ENCODE results near the gene FAM186B. TPM values are rescaled to one million over a fixed set of nuclear protein-coding genes. Genes with fewer than 3 reads are reported as not detected.

The FAM186B gene
- polyA plus RNA-seq, 1 of the 3 experiments (the other 2 are of a cell fraction) = 0.16 TPM

DNA sequence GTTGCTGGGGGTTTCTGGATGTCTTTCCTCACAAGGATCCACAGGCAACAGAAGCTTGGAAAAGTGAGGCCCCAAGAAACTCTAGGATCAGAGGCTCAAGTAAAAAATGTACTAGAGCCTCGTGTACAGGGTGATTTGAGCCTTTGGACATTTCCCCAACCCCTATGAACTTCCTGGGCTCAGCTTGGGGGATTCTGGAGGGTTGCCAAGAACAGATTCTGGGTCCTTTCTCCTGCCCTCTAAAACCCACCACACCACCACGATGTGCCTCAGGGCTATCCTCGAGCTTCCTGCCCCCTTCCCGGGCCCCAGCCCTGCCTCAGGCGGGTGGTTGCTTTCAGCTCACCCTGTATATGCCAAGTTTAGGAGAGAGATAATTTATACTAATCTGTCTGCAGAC lies 583 bp downstream of the FAM186B start:
- no peak for TF ChIP-seq TAF1 (IDR thresholded peaks at IDR 0.05; ENCODE audit: borderline replicate concordance, low read depth, low read length)
- no peak for TF ChIP-seq ELF1 (IDR thresholded peaks at IDR 0.05)
- TF ChIP-seq TEAD4 (IDR thresholded peaks at IDR 0.05; ENCODE audit: borderline replicate concordance, insufficient read depth) = no peak
- no peak for TF ChIP-seq POLR2AphosphoS5 (IDR thresholded peaks at IDR 0.05; ENCODE audit: low read depth, low read length)
- TF ChIP-seq, protein P1, sequence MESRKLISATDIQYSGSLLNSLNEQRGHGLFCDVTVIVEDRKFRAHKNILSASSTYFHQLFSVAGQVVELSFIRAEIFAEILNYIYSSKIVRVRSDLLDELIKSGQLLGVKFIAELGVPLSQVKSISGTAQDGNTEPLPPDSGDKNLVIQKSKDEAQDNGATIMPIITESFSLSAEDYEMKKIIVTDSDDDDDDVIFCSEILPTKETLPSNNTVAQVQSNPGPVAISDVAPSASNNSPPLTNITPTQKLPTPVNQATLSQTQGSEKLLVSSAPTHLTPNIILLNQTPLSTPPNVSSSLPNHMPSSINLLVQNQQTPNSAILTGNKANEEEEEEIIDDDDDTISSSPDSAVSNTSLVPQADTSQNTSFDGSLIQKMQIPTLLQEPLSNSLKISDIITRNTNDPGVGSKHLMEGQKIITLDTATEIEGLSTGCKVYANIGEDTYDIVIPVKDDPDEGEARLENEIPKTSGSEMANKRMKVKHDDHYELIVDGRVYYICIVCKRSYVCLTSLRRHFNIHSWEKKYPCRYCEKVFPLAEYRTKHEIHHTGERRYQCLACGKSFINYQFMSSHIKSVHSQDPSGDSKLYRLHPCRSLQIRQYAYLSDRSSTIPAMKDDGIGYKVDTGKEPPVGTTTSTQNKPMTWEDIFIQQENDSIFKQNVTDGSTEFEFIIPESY (IDR thresholded peaks at IDR 0.05; ENCODE audit: borderline replicate concordance, low read depth) = no peak
- TF ChIP-seq, protein P2, sequence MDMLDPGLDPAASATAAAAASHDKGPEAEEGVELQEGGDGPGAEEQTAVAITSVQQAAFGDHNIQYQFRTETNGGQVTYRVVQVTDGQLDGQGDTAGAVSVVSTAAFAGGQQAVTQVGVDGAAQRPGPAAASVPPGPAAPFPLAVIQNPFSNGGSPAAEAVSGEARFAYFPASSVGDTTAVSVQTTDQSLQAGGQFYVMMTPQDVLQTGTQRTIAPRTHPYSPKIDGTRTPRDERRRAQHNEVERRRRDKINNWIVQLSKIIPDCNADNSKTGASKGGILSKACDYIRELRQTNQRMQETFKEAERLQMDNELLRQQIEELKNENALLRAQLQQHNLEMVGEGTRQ (IDR thresholded peaks at IDR 0.05; ENCODE audit: borderline replicate concordance, low read depth, low read length) = no peak
- no peak for TF ChIP-seq RXRA (IDR thresholded peaks at IDR 0.05; ENCODE audit: borderline replicate concordance, low read depth)
- TF ChIP-seq MEF2A (IDR thresholded peaks at IDR 0.05; ENCODE audit: borderline replicate concordance, low read depth) = no peak
- no peak for TF ChIP-seq GATA2 (CRISPR knock-in tag; IDR thresholded peaks at IDR 0.05)
- no peak for TF ChIP-seq NFIC (IDR thresholded peaks at IDR 0.05; ENCODE audit: borderline replicate concordance)
- TF ChIP-seq EP300 (IDR thresholded peaks at IDR 0.05; ENCODE audit: borderline replicate concordance in 1 of 2, low read depth in 1 of 2, low read length in 1 of 2) = no peak
- TF ChIP-seq FOSL2 (IDR thresholded peaks at IDR 0.05; ENCODE audit: borderline replicate concordance, low read depth) = no peak
- TF ChIP-seq, protein P3, sequence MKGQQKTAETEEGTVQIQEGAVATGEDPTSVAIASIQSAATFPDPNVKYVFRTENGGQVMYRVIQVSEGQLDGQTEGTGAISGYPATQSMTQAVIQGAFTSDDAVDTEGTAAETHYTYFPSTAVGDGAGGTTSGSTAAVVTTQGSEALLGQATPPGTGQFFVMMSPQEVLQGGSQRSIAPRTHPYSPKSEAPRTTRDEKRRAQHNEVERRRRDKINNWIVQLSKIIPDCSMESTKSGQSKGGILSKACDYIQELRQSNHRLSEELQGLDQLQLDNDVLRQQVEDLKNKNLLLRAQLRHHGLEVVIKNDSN (IDR thresholded peaks at IDR 0.05; ENCODE audit: borderline replicate concordance, low read depth) = no peak
- CTCF ChIA-PET = interaction anchor here (1.0 to 1.8 kb wide), 3 partner anchors 19 to 136 kb away, joined by 3 to 5 read pairs (median 3); partner anchors contain the start of genes PRPF40B and TMBIM6
- H4K20me1 ChIP-seq (ENCODE audit: insufficient read depth) = no peaks in the 10 kb centered on the region
- H3K9ac ChIP-seq = no peak overlapping the region
- H3K27ac ChIP-seq (ENCODE audit: low read depth in 2 of 2, low read length in 1 of 2) = no peak overlapping the region; a peak in 1 of 4 replicates
- no peak overlapping the region for H3K4me3 ChIP-seq (ENCODE audit: low read depth in 2 of 2, low read length in 1 of 2)
- H3K79me2 ChIP-seq (ENCODE audit: insufficient read depth) = no peaks in the 10 kb centered on the region
- POLR2A ChIA-PET = no interaction called here
- no peak overlapping the region for H2AFZ ChIP-seq (ENCODE audit: low read depth)
- 86% methylated on average over 5 of the region's 5 CpGs for WGBS (ENCODE audit: low lambda C conversion rate)
- H3F3A ChIP-seq (replicated peaks; ENCODE audit: insufficient read depth) = no peaks in the 10 kb centered on the region
- H3K4me2 ChIP-seq = no peak overlapping the region
- no peak for DNase-seq
- H3K36me3 ChIP-seq (replicated peaks in 1 of 2; ENCODE audit: control insufficient read depth in 1 of 2, insufficient read depth in 2 of 2, low read length in 1 of 2) = peaks cover 4% of the 10 kb centered on the region in 2 experiments
- H3K27me3 ChIP-seq (ENCODE audit: insufficient read depth) = no peaks in the 10 kb centered on the region
- peaks cover 0 to 2% of the 10 kb centered on the region in 2 experiments; a peak in 1 of 4 replicates for H3K4me1 ChIP-seq (ENCODE audit: control insufficient read depth in 1 of 2, insufficient read depth in 2 of 2, low read depth in 1 of 2, low read length in 1 of 2)
- no peaks in the 10 kb centered on the region for H3K9me3 ChIP-seq
- no peaks in the 10 kb centered on the region for H3K9me2 ChIP-seq

DNA sequence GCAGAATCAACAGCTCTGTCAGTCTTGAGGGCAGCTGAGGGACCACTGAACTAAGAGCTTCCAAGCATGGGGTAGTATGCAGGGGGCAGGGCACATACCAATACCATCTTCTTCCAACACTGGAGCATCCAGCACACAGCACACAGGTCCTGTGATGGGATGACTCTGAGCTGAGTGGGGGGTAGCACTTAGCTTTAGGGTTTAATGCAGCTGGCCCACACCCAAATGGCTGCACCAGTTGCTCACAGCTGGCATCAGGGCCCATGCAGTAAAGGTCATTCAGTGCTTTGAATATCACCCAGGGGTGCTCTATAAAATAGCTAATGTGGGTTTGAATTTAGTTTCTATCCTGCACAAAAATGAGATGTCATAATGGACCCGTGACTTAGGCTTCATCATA lies 1.7 kb downstream of the FAM186B start:
- DNase-seq = no peak
- ChIA-PET POLR2A (no interaction called here), CTCF (interaction anchor here (1.0 to 2.5 kb wide), 4 partner anchors 20 to 246 kb away, joined by 3 to 10 read pairs (median 8); partner anchors contain the start of genes PRPF40B and TMBIM6)
- H2AFZ ChIP-seq (ENCODE audit: low read depth) = no peak overlapping the region
- WGBS (ENCODE audit: low lambda C conversion rate) = 86% methylated on average over 1 of the region's 1 CpG
- no peaks in the 10 kb centered on the region for H3F3A ChIP-seq (replicated peaks; ENCODE audit: insufficient read depth)
- H4K20me1 ChIP-seq (ENCODE audit: insufficient read depth) = no peaks in the 10 kb centered on the region
- no peaks in the 10 kb centered on the region for H3K9me3 ChIP-seq
- no peak overlapping the region for H3K4me3 ChIP-seq (ENCODE audit: low read depth in 2 of 2, low read length in 1 of 2)
- TF ChIP-seq TAF1 (IDR thresholded peaks at IDR 0.05; ENCODE audit: borderline replicate concordance, low read depth, low read length) (no peak), TEAD4 (IDR thresholded peaks at IDR 0.05; ENCODE audit: borderline replicate concordance, insufficient read depth) (no peak), GATA2 (CRISPR knock-in tag; IDR thresholded peaks at IDR 0.05) (no peak), GABPA (IDR thresholded peaks at IDR 0.05; ENCODE audit: low read depth) (no peak), NRF1 (IDR thresholded peaks at IDR 0.05; ENCODE audit: low read depth, low read length) (no peak), EZH2phosphoT487 (IDR thresholded peaks at IDR 0.05; ENCODE audit: borderline replicate concordance, low read depth) (no peak), YY1 (IDR thresholded peaks at IDR 0.05; ENCODE audit: low read depth) (no peak), CHD2 (IDR thresholded peaks at IDR 0.05; ENCODE audit: low read length, partially characterized antibody) (no peak)
- TF ChIP-seq, protein P4, sequence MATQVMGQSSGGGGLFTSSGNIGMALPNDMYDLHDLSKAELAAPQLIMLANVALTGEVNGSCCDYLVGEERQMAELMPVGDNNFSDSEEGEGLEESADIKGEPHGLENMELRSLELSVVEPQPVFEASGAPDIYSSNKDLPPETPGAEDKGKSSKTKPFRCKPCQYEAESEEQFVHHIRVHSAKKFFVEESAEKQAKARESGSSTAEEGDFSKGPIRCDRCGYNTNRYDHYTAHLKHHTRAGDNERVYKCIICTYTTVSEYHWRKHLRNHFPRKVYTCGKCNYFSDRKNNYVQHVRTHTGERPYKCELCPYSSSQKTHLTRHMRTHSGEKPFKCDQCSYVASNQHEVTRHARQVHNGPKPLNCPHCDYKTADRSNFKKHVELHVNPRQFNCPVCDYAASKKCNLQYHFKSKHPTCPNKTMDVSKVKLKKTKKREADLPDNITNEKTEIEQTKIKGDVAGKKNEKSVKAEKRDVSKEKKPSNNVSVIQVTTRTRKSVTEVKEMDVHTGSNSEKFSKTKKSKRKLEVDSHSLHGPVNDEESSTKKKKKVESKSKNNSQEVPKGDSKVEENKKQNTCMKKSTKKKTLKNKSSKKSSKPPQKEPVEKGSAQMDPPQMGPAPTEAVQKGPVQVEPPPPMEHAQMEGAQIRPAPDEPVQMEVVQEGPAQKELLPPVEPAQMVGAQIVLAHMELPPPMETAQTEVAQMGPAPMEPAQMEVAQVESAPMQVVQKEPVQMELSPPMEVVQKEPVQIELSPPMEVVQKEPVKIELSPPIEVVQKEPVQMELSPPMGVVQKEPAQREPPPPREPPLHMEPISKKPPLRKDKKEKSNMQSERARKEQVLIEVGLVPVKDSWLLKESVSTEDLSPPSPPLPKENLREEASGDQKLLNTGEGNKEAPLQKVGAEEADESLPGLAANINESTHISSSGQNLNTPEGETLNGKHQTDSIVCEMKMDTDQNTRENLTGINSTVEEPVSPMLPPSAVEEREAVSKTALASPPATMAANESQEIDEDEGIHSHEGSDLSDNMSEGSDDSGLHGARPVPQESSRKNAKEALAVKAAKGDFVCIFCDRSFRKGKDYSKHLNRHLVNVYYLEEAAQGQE (IDR thresholded peaks at IDR 0.05; ENCODE audit: low read depth, low read length) = no peak
- no peak overlapping the region for H3K4me2 ChIP-seq
- H3K9ac ChIP-seq = no peak overlapping the region
- peaks cover 4% of the 10 kb centered on the region in 2 experiments for H3K36me3 ChIP-seq (replicated peaks in 1 of 2; ENCODE audit: control insufficient read depth in 1 of 2, insufficient read depth in 2 of 2, low read length in 1 of 2)
- H3K9me2 ChIP-seq = no peaks in the 10 kb centered on the region
- peaks cover 0 to 2% of the 10 kb centered on the region in 2 experiments; a peak in 1 of 4 replicates for H3K4me1 ChIP-seq (ENCODE audit: control insufficient read depth in 1 of 2, insufficient read depth in 2 of 2, low read depth in 1 of 2, low read length in 1 of 2)
- H3K79me2 ChIP-seq (ENCODE audit: insufficient read depth) = no peaks in the 10 kb centered on the region
- H3K27ac ChIP-seq (ENCODE audit: low read depth in 2 of 2, low read length in 1 of 2) = no peak overlapping the region
- no peaks in the 10 kb centered on the region for H3K27me3 ChIP-seq (ENCODE audit: insufficient read depth)
